NCI-H2227 (cell line): ENCODE data around the gene SENP1.
"Not testable (repeated sequence)": the region's sequence is repeated elsewhere in the genome, so short reads cannot be mapped to it uniquely, and the experiment has no call there.

Source experiments
- DNase-seq: peaks from one replicate; lab custom pipeline; 2025; ENCODE audit not compliant: unreplicated experiment; lab: John Stamatoyannopoulos, UW

SENP1 gene

GRCh38 chr12:48105867-48106680, at the start of gene SENP1:
Gene SENP1 (minus strand): TSS chr12:48106079. CDS start chr12:48101472, 4,607 bp downstream.
- DNase-seq = peak; percentile 87

GRCh38 chr12:48151103-48151771, 45.4 kb upstream of the SENP1 start:
- DNase-seq = no peak

- DNase-seq = no peak
Measured at GRCh38 chr12:48145981-48146380, 40.1 kb upstream of the SENP1 start.

GRCh38 chr12:48143898-48144297, 38.0 kb upstream of the SENP1 start:
- DNase-seq = no peak

- no peak for DNase-seq
Measured at GRCh38 chr12:48142818-48143674, 37.2 kb upstream of the SENP1 start.

GRCh38 chr12:48135027-48135426, 29.1 kb upstream of the SENP1 start:
- no peak for DNase-seq

- DNase-seq = no peak
Measured at GRCh38 chr12:48132826-48133225, 26.9 kb upstream of the SENP1 start.

- no peak for DNase-seq
Measured at GRCh38 chr12:48131517-48131916, 25.6 kb upstream of the SENP1 start.

- no peak for DNase-seq
Measured at GRCh38 chr12:48129376-48129775, 23.5 kb upstream of the SENP1 start.

- DNase-seq = no peak
Measured at GRCh38 chr12:48128800-48129199, 22.9 kb upstream of the SENP1 start.

GRCh38 chr12:48126953-48127630, 21.2 kb upstream of the SENP1 start:
- no peak for DNase-seq

- DNase-seq = no peak
Measured at GRCh38 chr12:48125985-48126384, 20.1 kb upstream of the SENP1 start.

- not testable (repeated sequence) for DNase-seq
Measured at GRCh38 chr12:48125542-48125941, 19.7 kb upstream of the SENP1 start.

GRCh38 chr12:48123169-48123568, 17.3 kb upstream of the SENP1 start:
- no peak for DNase-seq

GRCh38 chr12:48122065-48122834, 16.4 kb upstream of the SENP1 start:
- no peak for DNase-seq

GRCh38 chr12:48121522-48121921, 15.6 kb upstream of the SENP1 start:
- peak; percentile 13 for DNase-seq

GRCh38 chr12:48119834-48120195, 13.9 kb upstream of the SENP1 start:
- peak; percentile 25 for DNase-seq

- peak; percentile 83 for DNase-seq
Measured at GRCh38 chr12:48119078-48119833, 13.4 kb upstream of the SENP1 start, which contains the start of gene PFKM. Gene PFKM (plus strand): TSS chr12:48119364. CDS start chr12:48122775, 3,411 bp downstream.

GRCh38 chr12:48118284-48118871, 12.5 kb upstream of the SENP1 start:
- DNase-seq = peak; percentile 53
